GM23248 (cell line): ENCODE results near the gene MYRIP.

ENCODE experiments used
- EZH2 ChIP-seq: fragments of 200-600 bp; sonication (generic); IDR thresholded peaks from 2 replicates; pipeline ENCODE4 v1.6.1; 2018; ENCODE audit warnings: antibody characterized with exemption, mild to moderate bottlenecking; ENCODE audit not compliant: insufficient read depth, poor library complexity, severe bottlenecking
- EZH2phosphoT487 ChIP-seq: fragments of 200-600 bp; sonication (generic); IDR thresholded peaks from 2 replicates; pipeline ENCODE4 v1.6.1; 2018; ENCODE audit warnings: antibody characterized with exemption, moderate library complexity, mild to moderate bottlenecking, low read depth; ENCODE audit not compliant: insufficient read depth

- TF ChIP-seq EZH2 (no peak), EZH2phosphoT487 (no peak)
Observed at GRCh38 chr3:40103829-40104228, 294.4 kb downstream of the MYRIP start.
